ENCODE measurements around the gene UBE2Q2.

Gene UBE2Q2

GRCh38 chr15:75923756-75924155, 80.5 kb downstream of the UBE2Q2 start:
- no peak for DNase-seq (ENCODE audit: low spot score)

- no peak for DNase-seq (ENCODE audit: low spot score)
Measured at GRCh38 chr15:75924576-75924975, 81.3 kb downstream of the UBE2Q2 start.

- no peak for DNase-seq (ENCODE audit: low spot score)
Measured at GRCh38 chr15:75925440-75925839, 82.2 kb downstream of the UBE2Q2 start.

GRCh38 chr15:75926931-75927330, 83.7 kb downstream of the UBE2Q2 start:
- DNase-seq (ENCODE audit: low spot score) = no peak

GRCh38 chr15:75927601-75928000, 84.4 kb downstream of the UBE2Q2 start:
- no peak for DNase-seq (ENCODE audit: low spot score)

GRCh38 chr15:75928680-75929608, 85.7 kb downstream of the UBE2Q2 start:
- no peak for DNase-seq (ENCODE audit: low spot score)

- no peak for DNase-seq (ENCODE audit: low spot score)
Measured at GRCh38 chr15:75929799-75930565, 86.7 kb downstream of the UBE2Q2 start.

GRCh38 chr15:75930866-75931265, 87.6 kb downstream of the UBE2Q2 start:
- DNase-seq (ENCODE audit: low spot score) = no peak

GRCh38 chr15:75942464-75942863, 99.2 kb downstream of the UBE2Q2 start:
- DNase-seq (ENCODE audit: low spot score) = no peak

GRCh38 chr15:75943246-75943645, 100.0 kb downstream of the UBE2Q2 start:
- DNase-seq (ENCODE audit: low spot score) = no peak

- DNase-seq (ENCODE audit: low spot score) = no peak
Measured at GRCh38 chr15:75943713-75944215, 100.5 kb downstream of the UBE2Q2 start.

GRCh38 chr15:75945953-75946352, 102.7 kb downstream of the UBE2Q2 start:
- no peak for DNase-seq (ENCODE audit: low spot score)

- DNase-seq (ENCODE audit: low spot score) = no peak
Measured at GRCh38 chr15:75947092-75947491, 103.8 kb downstream of the UBE2Q2 start.

- no peak for DNase-seq (ENCODE audit: low spot score)
Measured at GRCh38 chr15:75948761-75949296, 105.6 kb downstream of the UBE2Q2 start.
